Naive thymus-derived CD8-positive, alpha-beta T cell (primary cell): ENCODE results near the gene PLCD1. TPM values are rescaled to one million over a fixed set of nuclear protein-coding genes. Genes with fewer than 3 reads are reported as not detected.
"Not testable (repeated sequence)": the region's sequence is repeated elsewhere in the genome, so short reads cannot be mapped to it uniquely, and the experiment has no call there.

Experiments used
- ATAC-seq, 2 donors: fragments of 150-1000 bp; cut with Tn5 transposase in 1 of 2; sonication (Bioruptor Pico), chemical (Tn5 transposase) in 1 of 2; 1 replicate in 1 of 2; 2 replicates in 1 of 2; pipeline ENCODE4 v1.10.0; 2021; ENCODE audit warnings: mild to moderate bottlenecking in 2 of 2, moderate library complexity in 2 of 2
- POLR2A ChIA-PET: fragments of 350-600 bp; sonication (Branson Sonifier 250); formaldehyde crosslinking; loops from one replicate; lab custom pipeline; 2021; ENCODE audit warnings: antibody characterized with exemption; lab: Charles Lee
- DNase-seq, 10 donors: peaks; one replicate each; pipeline versions ENCODE4 v3.0.0 to v3.0.0-alpha.2; 2020 to 2022
- H3K27ac Mint-ChIP-seq, 10 donors: one replicate each; pipeline ENCODE4 v1.8.0; 2020 to 2022; ENCODE audit warnings: mild to moderate bottlenecking in 10 of 10, mixed read lengths in 10 of 10, moderate library complexity in 4 of 10, inconsistent platforms in 1 of 10
- H3K27me3 Mint-ChIP-seq, 5 donors: one replicate each; pipeline ENCODE4 v1.8.0; 2021 to 2022; ENCODE audit warnings: mixed read lengths in 5 of 5
- H3K36me3 Mint-ChIP-seq, 3 donors: one replicate each; pipeline ENCODE4 v1.8.0; 2020 to 2022; ENCODE audit warnings: mixed read lengths in 3 of 3, mild to moderate bottlenecking in 2 of 3, inconsistent platforms in 1 of 3
- H3K4me1 Mint-ChIP-seq, 4 donors: one replicate each; pipeline ENCODE4 v1.8.0; 2021 to 2022; ENCODE audit warnings: mixed read lengths in 4 of 4
- H3K4me3 Mint-ChIP-seq, 10 donors: one replicate each; pipeline ENCODE4 v1.8.0; 2020 to 2022; ENCODE audit warnings: mild to moderate bottlenecking in 10 of 10, mixed read lengths in 10 of 10, moderate library complexity in 6 of 10, inconsistent platforms in 1 of 10
- H3K9me3 Mint-ChIP-seq, 9 donors: one replicate each; pipeline ENCODE4 v1.8.0; 2020 to 2022; ENCODE audit warnings: mixed read lengths in 9 of 9, mild to moderate bottlenecking in 3 of 9, inconsistent platforms in 1 of 9, moderate library complexity in 1 of 9
- polyA plus RNA-seq, 3 donors: library from polyadenylated mRNA; unstranded; fragments of 300-500 nt; fragmentation: Illumina TruSeq; gene quantifications; one replicate each; pipeline ENCODE4 v1.2.3, GENCODE V29; 2021
- total RNA-seq, 8 experiments: library from RNA in 2 of 8; stranded (reverse) in 2 of 8; gene quantifications; one replicate each; pipeline ENCODE4 v1.2.3 and lab custom pipeline; 2021 to 2026

PLCD1 gene
- total and polyA plus RNA-seq, 5 experiments from 2014 or later: 11.0 to 42.7 (median 23.0) TPM

- peaks cover 0 to 9% (median 8%) of the 10 kb centered on the region in 3 donors for H3K36me3 Mint-ChIP-seq
- no peaks in the 10 kb centered on the region for H3K27me3 Mint-ChIP-seq
- peaks cover 34 to 64% (median 63%) of the 10 kb centered on the region in 4 donors for H3K4me1 Mint-ChIP-seq
- POLR2A ChIA-PET: interaction anchor here (0.7 kb wide), 2 partner anchors 142 to 171 kb away, joined by 3 to 4 read pairs; partner anchors contain the start of genes ACAA1 and OXSR1
- no peaks in the 10 kb centered on the region for H3K9me3 Mint-ChIP-seq
- peak overlapping the region; percentile 92 to 98 (median 94) for H3K4me3 Mint-ChIP-seq
- H3K27ac Mint-ChIP-seq: peak overlapping the region; percentile 94 to 98 (median 97)
- ATAC-seq: peak; percentile 3 to 6
- DNase-seq: no peak
These were observed 34.8 kb downstream of the PLCD1 start for GRCh38 chr3:37994639-37994972.

GRCh38 chr3:37993820-37994638 is 35.4 kb downstream of the PLCD1 start:
- DNase-seq: peak; percentile 26 to 77 (median 50)
- Mint-ChIP-seq H3K4me1 (peaks cover 29 to 58% (median 57%) of the 10 kb centered on the region in 4 donors), H3K36me3 (peaks cover 0 to 8% (median 8%) of the 10 kb centered on the region in 3 donors), H3K4me3 (peak overlapping the region; percentile 92 to 98 (median 94)), H3K27ac (peak overlapping the region; percentile 94 to 98 (median 97)), H3K9me3 (no peaks in the 10 kb centered on the region), H3K27me3 (no peaks in the 10 kb centered on the region)
- peak; percentile 65 to 74 for ATAC-seq
- POLR2A ChIA-PET: interaction anchor here (0.7 kb wide), 2 partner anchors 143 to 172 kb away, joined by 3 to 4 read pairs; partner anchors contain the start of genes ACAA1 and OXSR1

- Mint-ChIP-seq H3K27me3 (no peaks in the 10 kb centered on the region), H3K27ac (peak overlapping the region; percentile 94 to 98 (median 97)), H3K9me3 (no peaks in the 10 kb centered on the region), H3K4me1 (peaks cover 27 to 55% (median 53%) of the 10 kb centered on the region in 4 donors), H3K4me3 (peak overlapping the region; percentile 92 to 98 (median 94)), H3K36me3 (peaks cover 0 to 8% (median 8%) of the 10 kb centered on the region in 3 donors)
- POLR2A ChIA-PET: no interaction called here
- ATAC-seq (no peak), DNase-seq (no peak)
These were observed 36.0 kb downstream of the PLCD1 start for GRCh38 chr3:37993460-37993819.

GRCh38 chr3:37993067-37993455 is 36.4 kb downstream of the PLCD1 start:
- POLR2A ChIA-PET: no interaction called here
- H3K4me1 Mint-ChIP-seq: peaks cover 26 to 54% (median 50%) of the 10 kb centered on the region in 4 donors
- H3K27ac Mint-ChIP-seq: peak overlapping the region; percentile 94 to 98 (median 97)
- ATAC-seq (no peak), DNase-seq (no peak)
- H3K27me3 Mint-ChIP-seq: no peaks in the 10 kb centered on the region
- peak overlapping the region; percentile 92 to 98 (median 94) for H3K4me3 Mint-ChIP-seq
- peaks cover 0 to 8% (median 8%) of the 10 kb centered on the region in 3 donors for H3K36me3 Mint-ChIP-seq
- H3K9me3 Mint-ChIP-seq: no peaks in the 10 kb centered on the region

- no peak for DNase-seq
- H3K4me3 Mint-ChIP-seq: peak overlapping the region in 8 of 10 donors; percentile 39 to 98 (median 96)
- H3K36me3 Mint-ChIP-seq: peaks cover 0 to 8% (median 8%) of the 10 kb centered on the region in 3 donors
- H3K27me3 Mint-ChIP-seq: no peaks in the 10 kb centered on the region
- peak overlapping the region in 9 of 10 donors; percentile 52 to 98 (median 97) for H3K27ac Mint-ChIP-seq
- H3K4me1 Mint-ChIP-seq: peaks cover 27 to 53% (median 46%) of the 10 kb centered on the region in 4 donors
- no peaks in the 10 kb centered on the region for H3K9me3 Mint-ChIP-seq
- POLR2A ChIA-PET: no interaction called here
- ATAC-seq: no peak
These were observed 37.0 kb downstream of the PLCD1 start for GRCh38 chr3:37992271-37993066.

- ATAC-seq (no peak), DNase-seq (no peak)
- Mint-ChIP-seq H3K4me1 (peaks cover 25 to 47% (median 41%) of the 10 kb centered on the region in 4 donors), H3K27me3 (no peaks in the 10 kb centered on the region), H3K36me3 (peaks cover 0 to 6% (median 6%) of the 10 kb centered on the region in 3 donors), H3K4me3 (no peak overlapping the region), H3K27ac (peak overlapping the region in 4 of 10 donors; percentile 32 to 98 (median 68)), H3K9me3 (no peaks in the 10 kb centered on the region)
- POLR2A ChIA-PET: no interaction called here
These were observed 37.6 kb downstream of the PLCD1 start for GRCh38 chr3:37991823-37992222.

- POLR2A ChIA-PET: no interaction called here
- ATAC-seq (no peak), DNase-seq (no peak)
- H3K36me3 Mint-ChIP-seq: peaks cover 0 to under 1% (median 0%) of the 10 kb centered on the region in 3 donors
- peaks cover 19 to 39% (median 34%) of the 10 kb centered on the region in 4 donors for H3K4me1 Mint-ChIP-seq
- H3K27me3 Mint-ChIP-seq: no peaks in the 10 kb centered on the region
- no peak overlapping the region for H3K4me3 Mint-ChIP-seq
- H3K9me3 Mint-ChIP-seq: no peaks in the 10 kb centered on the region
- H3K27ac Mint-ChIP-seq: peak overlapping the region in 1 of 10 donors; percentile 61
These were observed 38.3 kb downstream of the PLCD1 start for GRCh38 chr3:37991109-37991508.

- H3K36me3 Mint-ChIP-seq: no peaks in the 10 kb centered on the region
- POLR2A ChIA-PET: no interaction called here
- no peak within 1 kb of the TSS for H3K4me3 Mint-ChIP-seq
- H3K4me1 Mint-ChIP-seq: peaks cover 14 to 34% (median 28%) of the 10 kb centered on the region in 4 donors
- peak within 1 kb of the TSS in 2 of 10 donors; percentile 53 to 61 for H3K27ac Mint-ChIP-seq
- no peak for ATAC-seq
- DNase-seq: no peak
- no peaks in the 10 kb centered on the region for H3K27me3 Mint-ChIP-seq
- H3K9me3 Mint-ChIP-seq: no peaks in the 10 kb centered on the region
These were observed 38.9 kb downstream of the PLCD1 start, which contains the start of gene VILL for GRCh38 chr3:37990527-37990926. VILL (plus strand) TSS chr3:37990786; CDS start chr3:37993673, 2,887 bp downstream.

GRCh38 chr3:37989821-37990480 is 39.5 kb downstream of the PLCD1 start:
- no peak overlapping the region for H3K4me3 Mint-ChIP-seq
- POLR2A ChIA-PET: no interaction called here
- H3K4me1 Mint-ChIP-seq: peaks cover 10 to 28% (median 23%) of the 10 kb centered on the region in 4 donors

GRCh38 chr3:37988931-37989525 is 40.4 kb downstream of the PLCD1 start:
- POLR2A ChIA-PET: no interaction called here
- DNase-seq (no peak), ATAC-seq (no peak)
- Mint-ChIP-seq H3K36me3 (no peaks in the 10 kb centered on the region), H3K27ac (peak overlapping the region in 1 of 10 donors; percentile 41), H3K27me3 (no peaks in the 10 kb centered on the region), H3K4me3 (no peak overlapping the region), H3K9me3 (no peaks in the 10 kb centered on the region), H3K4me1 (peaks cover 5 to 20% (median 13%) of the 10 kb centered on the region in 4 donors)

More at GRCh38 chr3:37989821-37990480, 39.5 kb downstream of the PLCD1 start:
- Mint-ChIP-seq H3K27me3 (no peaks in the 10 kb centered on the region), H3K27ac (peak overlapping the region in 1 of 10 donors; percentile 53), H3K36me3 (no peaks in the 10 kb centered on the region), H3K9me3 (no peaks in the 10 kb centered on the region)
- DNase-seq: no peak
- ATAC-seq: no peak

- not testable (repeated sequence) for ATAC-seq, H3K27me3 Mint-ChIP-seq, H3K36me3 Mint-ChIP-seq, H3K9me3 Mint-ChIP-seq, DNase-seq
- Mint-ChIP-seq H3K4me3 (peak overlapping the region in 1 of 10 donors; percentile 9), H3K27ac (peak overlapping the region in 1 of 10 donors; percentile 61), H3K4me1 (peaks cover 2 to 13% (median 7%) of the 10 kb centered on the region in 4 donors)
- POLR2A ChIA-PET: interaction anchor here (0.6 kb wide), 1 partner anchor 24 kb away, joined by 4 read pairs; no protein-coding TSS in a partner anchor
These were observed 41.1 kb downstream of the PLCD1 start for GRCh38 chr3:37988376-37988775.
